Kidney capillary endothelial cell (primary cell): ENCODE measurements around the gene ZNF672.
"Not testable (repeated sequence)": the region's sequence is repeated elsewhere in the genome, so short reads cannot be mapped to it uniquely, and the experiment has no call there.

Experiments used
- DNase-seq: peaks from one replicate; pipeline ENCODE4 v3.0.0-alpha.2; 2018; ENCODE audit warnings: low spot score

Gene ZNF672

GRCh38 chr1:248855580-248855979, 17.6 kb downstream of the ZNF672 start:
- DNase-seq: no peak

GRCh38 chr1:248856176-248856575, 18.2 kb downstream of the ZNF672 start:
- DNase-seq: no peak

- DNase-seq: no peak
Observed at GRCh38 chr1:248857201-248857600, 19.2 kb downstream of the ZNF672 start.

GRCh38 chr1:248857749-248858095, 19.7 kb downstream of the ZNF672 start:
- no peak for DNase-seq

GRCh38 chr1:248858096-248858890, 20.3 kb downstream of the ZNF672 start:
- DNase-seq: peak; percentile 73

- peak; percentile 95 for DNase-seq
Observed at GRCh38 chr1:248858891-248859889, 21.2 kb downstream of the ZNF672 start, which contains the start of gene ZNF692. ZNF692 (minus strand) TSS chr1:248859085; CDS start chr1:248858309, 776 bp downstream.

- DNase-seq: no peak
Observed at GRCh38 chr1:248860007-248860406, 22.0 kb downstream of the ZNF672 start.

GRCh38 chr1:248861616-248862015, 23.6 kb downstream of the ZNF672 start:
- DNase-seq: no peak

GRCh38 chr1:248862695-248862997, 24.6 kb downstream of the ZNF672 start:
- DNase-seq: no peak

GRCh38 chr1:248862998-248863881, 25.2 kb downstream of the ZNF672 start:
- peak; percentile 30 for DNase-seq

- DNase-seq: no peak
Observed at GRCh38 chr1:248871837-248872401, 33.9 kb downstream of the ZNF672 start.

GRCh38 chr1:248872752-248873408, 34.9 kb downstream of the ZNF672 start:
- DNase-seq: peak; percentile 60

GRCh38 chr1:248873409-248873992, 35.5 kb downstream of the ZNF672 start:
- DNase-seq: peak; percentile 95

- DNase-seq: peak; percentile 87
Observed at GRCh38 chr1:248873993-248874533, 36.0 kb downstream of the ZNF672 start.

- DNase-seq: no peak
Observed at GRCh38 chr1:248881261-248881660, 43.2 kb downstream of the ZNF672 start.

GRCh38 chr1:248882427-248882826, 44.4 kb downstream of the ZNF672 start:
- not testable (repeated sequence) for DNase-seq

- no peak for DNase-seq
Observed at GRCh38 chr1:248884632-248885295, 46.7 kb downstream of the ZNF672 start.

- no peak for DNase-seq
Observed at GRCh38 chr1:248885646-248886045, 47.6 kb downstream of the ZNF672 start.

GRCh38 chr1:248886237-248886895, 48.3 kb downstream of the ZNF672 start:
- DNase-seq: no peak
